ENCODE results near the gene RBM12. TPM values are rescaled to one million over a fixed set of nuclear protein-coding genes. Genes with fewer than 3 reads are reported as not detected.
A peak's percentile ranks its signal among the peaks of the same experiment; 100 is the strongest.

RBM12 gene
- total RNA-seq, 2 experiments from 2014 or later, result 91.7 to 95.2 TPM

- Histone ChIP-seq H3K4me1 (ENCODE audit: insufficient read depth, low read length) (peaks cover 7% of the 10 kb centered on the region), H3K27ac (ENCODE audit: low read depth in 1 of 2, low read length in 2 of 2) (no peak overlapping the region), H3K27me3 (ENCODE audit: control insufficient read depth in 1 of 2, insufficient read depth in 2 of 2, low read length in 2 of 2) (no peaks in the 10 kb centered on the region), H3K36me3 (ENCODE audit: insufficient read depth, low read length) (peaks cover 51% of the 10 kb centered on the region), H3K9me3 (ENCODE audit: control insufficient read depth in 1 of 2, insufficient read depth in 1 of 2, low read length in 2 of 2) (no peaks in the 10 kb centered on the region), H3K4me3 (ENCODE audit: low read length) (no peak overlapping the region)
- Mint-ChIP-seq H3K9me3 (no peaks in the 10 kb centered on the region), H3K27me3 (no peaks in the 10 kb centered on the region), H3K27ac (peak overlapping the region; percentile 24), H3K4me3 (no peak overlapping the region), H3K36me3 (ENCODE audit: low read depth) (peaks cover 64% of the 10 kb centered on the region), H3K4me1 (ENCODE audit: low read depth) (peaks cover 29% of the 10 kb centered on the region)
- no peak for DNase-seq
- POLR2A ChIA-PET, result no interaction called here
- CTCF ChIA-PET, result interaction anchor here (0.8 kb wide), 1 partner anchor 27 kb away, joined by 3 read pairs; no protein-coding TSS in a partner anchor
- intact Hi-C loops (cut with DNase I, micrococcal nuclease), result no loop called here
- no peak for TF ChIP-seq CTCF (IDR thresholded peaks at IDR 0.05)
- ATAC-seq (ENCODE audit: poor library complexity), result no peak
Observed at GRCh38 chr20:35632539-35633115, 32.1 kb downstream of the RBM12 start.

GRCh38 chr20:35630636-35631035 lies 34.1 kb downstream of the RBM12 start:
- POLR2A ChIA-PET, result interaction anchor here (1.1 kb wide), 1 partner anchor 12 kb away, joined by 4 read pairs; no protein-coding TSS in a partner anchor
- H3K9me3 Mint-ChIP-seq, result no peaks in the 10 kb centered on the region
- Histone ChIP-seq H3K9me3 (ENCODE audit: control insufficient read depth in 1 of 2, insufficient read depth in 1 of 2, low read length in 2 of 2) (no peaks in the 10 kb centered on the region), H3K27ac (ENCODE audit: low read depth in 1 of 2, low read length in 2 of 2) (no peak overlapping the region), H3K4me3 (ENCODE audit: low read length) (no peak overlapping the region), H3K4me1 (ENCODE audit: insufficient read depth, low read length) (peaks cover under 1% of the 10 kb centered on the region), H3K36me3 (ENCODE audit: insufficient read depth, low read length) (peaks cover 69% of the 10 kb centered on the region), H3K27me3 (ENCODE audit: control insufficient read depth in 1 of 2, insufficient read depth in 2 of 2, low read length in 2 of 2) (no peaks in the 10 kb centered on the region)
- H3K36me3 Mint-ChIP-seq (ENCODE audit: low read depth), result peaks cover 84% of the 10 kb centered on the region
- H3K4me3 Mint-ChIP-seq, result no peak overlapping the region
- H3K27me3 Mint-ChIP-seq, result no peaks in the 10 kb centered on the region
- DNase-seq, result no peak
- CTCF ChIA-PET, result interaction anchor here (0.9 kb wide), 1 partner anchor 84 kb away, joined by 3 read pairs; no protein-coding TSS in a partner anchor
- intact Hi-C loops (cut with DNase I, micrococcal nuclease), result loop anchor here in 1 of 2 experiments (2.0 kb wide), 1 partner anchor 14 kb away; no protein-coding TSS in a partner anchor
- peaks cover 16% of the 10 kb centered on the region for H3K4me1 Mint-ChIP-seq (ENCODE audit: low read depth)
- no peak for TF ChIP-seq CTCF (IDR thresholded peaks at IDR 0.05)
- peak overlapping the region; percentile 39 for H3K27ac Mint-ChIP-seq
- ATAC-seq (ENCODE audit: poor library complexity), result no peak

- H3K9me3 ChIP-seq (ENCODE audit: control insufficient read depth in 1 of 2, insufficient read depth in 1 of 2, low read length in 2 of 2), result no peaks in the 10 kb centered on the region
- peaks cover 72% of the 10 kb centered on the region for H3K36me3 ChIP-seq (ENCODE audit: insufficient read depth, low read length)
- intact Hi-C loops (cut with DNase I, micrococcal nuclease), result loop anchor here in 1 of 2 experiments (2.0 kb wide), 1 partner anchor 13 kb away; no protein-coding TSS in a partner anchor
- peak overlapping the region; percentile 25 for H3K27ac Mint-ChIP-seq
- no peak overlapping the region for H3K4me3 ChIP-seq (ENCODE audit: low read length)
- ChIA-PET CTCF (no interaction called here), POLR2A (interaction anchor here (1.1 kb wide), 1 partner anchor 11 kb away, joined by 4 read pairs; no protein-coding TSS in a partner anchor)
- no peak for ATAC-seq (ENCODE audit: poor library complexity)
- H3K9me3 Mint-ChIP-seq, result no peaks in the 10 kb centered on the region
- peaks cover 84% of the 10 kb centered on the region for H3K36me3 Mint-ChIP-seq (ENCODE audit: low read depth)
- H3K4me1 Mint-ChIP-seq (ENCODE audit: low read depth), result peaks cover 6% of the 10 kb centered on the region
- TF ChIP-seq CTCF (IDR thresholded peaks at IDR 0.05), result no peak
- H3K27me3 ChIP-seq (ENCODE audit: control insufficient read depth in 1 of 2, insufficient read depth in 2 of 2, low read length in 2 of 2), result no peaks in the 10 kb centered on the region
- DNase-seq, result no peak
- no peak overlapping the region for H3K27ac ChIP-seq (ENCODE audit: low read depth in 1 of 2, low read length in 2 of 2)
- H3K4me3 Mint-ChIP-seq, result no peak overlapping the region
- no peaks in the 10 kb centered on the region for H3K4me1 ChIP-seq (ENCODE audit: insufficient read depth, low read length)
- H3K27me3 Mint-ChIP-seq, result no peaks in the 10 kb centered on the region
Observed at GRCh38 chr20:35629427-35630145, 35.1 kb downstream of the RBM12 start.
